GM23338 (cell line): ENCODE measurements around the gene PDE3A. TPM values are rescaled to one million over a fixed set of nuclear protein-coding genes. Genes with fewer than 3 reads are reported as not detected.

Experiments used
- ATAC-seq: fragments of 200-7000 bp; cut with Tn5 transposase; 3 replicates; pipeline ENCODE4 v1.9.1; 2020
- DNase-seq: peaks from one replicate; pipeline ENCODE4 v3.0.0-alpha.2; 2015; ENCODE audit warnings: low spot score
- H2AFZ ChIP-seq: fragments of 200-600 bp; sonication (generic); 2 replicates; pipeline ENCODE4 v1.8.0; 2016; ENCODE audit warnings: antibody characterized with exemption, mild to moderate bottlenecking, moderate library complexity
- H3F3A ChIP-seq: fragments of 200-600 bp; sonication (generic); replicated peaks from 2 replicates; pipeline ENCODE4 v1.8.0; 2017; ENCODE audit warnings: antibody characterized with exemption, mixed run types, low read depth
- H3K27ac ChIP-seq: fragments of 200-600 bp; sonication (generic); 2 replicates; pipeline ENCODE4 v1.6.1; 2016; ENCODE audit warnings: low read depth
- H3K27me3 ChIP-seq: fragments of 200-600 bp; sonication (generic); 2 replicates; pipeline ENCODE4 v1.8.0; 2016; ENCODE audit warnings: mild to moderate bottlenecking, mixed run types, moderate library complexity; ENCODE audit not compliant: insufficient read depth
- H3K36me3 ChIP-seq: fragments of 200-600 bp; sonication (generic); 2 replicates; pipeline ENCODE4 v1.8.0; 2016; ENCODE audit warnings: mild to moderate bottlenecking; ENCODE audit not compliant: insufficient read depth
- H3K4me1 ChIP-seq: fragments of 200-600 bp; sonication (generic); 2 replicates; pipeline ENCODE4 v1.8.0; 2016; ENCODE audit warnings: mild to moderate bottlenecking, moderate library complexity; ENCODE audit not compliant: insufficient read depth
- H3K4me2 ChIP-seq: fragments of 200-600 bp; sonication (generic); 2 replicates; pipeline ENCODE4 v1.7.1; 2017; ENCODE audit warnings: mixed run types
- H3K4me3 ChIP-seq: fragments of 200-600 bp; sonication (generic); 2 replicates; pipeline ENCODE4 v1.6.1; 2016; ENCODE audit warnings: mixed run types
- H3K79me2 ChIP-seq: fragments of 200-600 bp; sonication (generic); replicated peaks from 2 replicates; pipeline ENCODE4 v1.8.0; 2017; ENCODE audit warnings: mild to moderate bottlenecking; ENCODE audit not compliant: insufficient read depth
- H3K9me2 ChIP-seq: fragments of 200-600 bp; sonication (generic); 2 replicates; pipeline ENCODE4 v1.8.0; 2017; ENCODE audit not compliant: insufficient read depth
- H4K20me1 ChIP-seq: fragments of 200-600 bp; sonication (generic); replicated peaks from 2 replicates; pipeline ENCODE4 v1.8.0; 2017; ENCODE audit warnings: mild to moderate bottlenecking; ENCODE audit not compliant: insufficient read depth
- H3K27ac Mint-ChIP-seq: 2 replicates; pipeline ENCODE4 v1.8.0; 2020; ENCODE audit warnings: inconsistent platforms, mild to moderate bottlenecking, moderate library complexity, mixed read lengths
- H3K27me3 Mint-ChIP-seq: 3 replicates; pipeline ENCODE4 v1.8.0; 2022; ENCODE audit warnings: low read depth, mild to moderate bottlenecking, moderate library complexity, mixed read lengths, inconsistent platforms; ENCODE audit not compliant: insufficient read depth, poor library complexity
- H3K36me3 Mint-ChIP-seq: 3 replicates; pipeline ENCODE4 v1.8.0; 2021; ENCODE audit warnings: low read depth, mild to moderate bottlenecking, inconsistent platforms, moderate library complexity, mixed read lengths
- H3K4me1 Mint-ChIP-seq: 3 replicates; pipeline ENCODE4 v1.8.0; 2020; ENCODE audit warnings: mild to moderate bottlenecking, inconsistent platforms, mixed read lengths
- H3K4me3 Mint-ChIP-seq: 3 replicates; pipeline ENCODE4 v1.8.0; 2021; ENCODE audit warnings: moderate library complexity, mild to moderate bottlenecking, inconsistent platforms, mixed read lengths
- H3K9me3 Mint-ChIP-seq: 3 replicates; pipeline ENCODE4 v1.8.0; 2020; ENCODE audit warnings: moderate library complexity, mild to moderate bottlenecking, inconsistent platforms, mixed read lengths
- CREB1 ChIP-seq: fragments of 250-450 bp; sonication (Bioruptor Pico); IDR thresholded peaks from 2 replicates; pipeline ENCODE4 v1.5.0; 2020; ENCODE audit warnings: low read depth, mild to moderate bottlenecking, moderate library complexity
- JUNB ChIP-seq: IDR thresholded peaks from one replicate; pipeline ENCODE4 v1.6.1; 2016; ENCODE audit warnings: antibody characterized with exemption; ENCODE audit not compliant: unreplicated experiment
- NANOG ChIP-seq: IDR thresholded peaks from 2 replicates; pipeline ENCODE4 v1.6.1; 2016; ENCODE audit warnings: antibody characterized with exemption, borderline replicate concordance
- STAT1 ChIP-seq: IDR thresholded peaks from one replicate; pipeline ENCODE4 v1.6.1; 2016; ENCODE audit warnings: antibody characterized with exemption; ENCODE audit not compliant: unreplicated experiment
- ZNF114 ChIP-seq: fragments of 250-450 bp; sonication (Bioruptor Pico); IDR thresholded peaks from 2 replicates; pipeline ENCODE4 v1.5.0; 2020; ENCODE audit warnings: mild to moderate bottlenecking, moderate library complexity
- ZNF331 ChIP-seq: fragments of 250-450 bp; sonication (Bioruptor Pico); IDR thresholded peaks from 2 replicates; pipeline ENCODE4 v1.5.0; 2020; ENCODE audit warnings: low read depth, mild to moderate bottlenecking, moderate library complexity
- polyA plus RNA-seq: library from polyadenylated mRNA; unstranded; fragments of >200 nt; fragmentation: Nextera tagmentation; extraction: Ambion mirVana; gene quantifications from 2 replicates; pipeline ENCODE4 v1.2.1, GENCODE V29; 2016
- total RNA-seq: library from RNA; depleted of rRNA; stranded (reverse); fragments of >200 nt; shearing (Covaris generic); gene quantifications from 2 replicates; pipeline ENCODE4 v1.2.3, GENCODE V29; 2014
- TF ChIP-seq, protein P1 (sequence below), 2 experiments: fragments of 200-600 bp in 1 of 2; sonication (generic) in 1 of 2; conservative IDR thresholded peaks; 2 replicates each; pipeline versions ENCODE4 v1.5.1 to v1.6.1; 2016 to 2017; ENCODE audit warnings: antibody characterized with exemption in 2 of 2, low read depth in 2 of 2, mild to moderate bottlenecking in 2 of 2, moderate library complexity in 1 of 2
- TF ChIP-seq, protein P2 (sequence below): IDR thresholded peaks from 2 replicates; pipeline ENCODE4 v1.6.1; 2016; ENCODE audit warnings: antibody characterized with exemption

Gene PDE3A
- total and polyA plus RNA-seq, 2 experiments from 2014 or later, result 2.7 to 9.2 TPM

DNA sequence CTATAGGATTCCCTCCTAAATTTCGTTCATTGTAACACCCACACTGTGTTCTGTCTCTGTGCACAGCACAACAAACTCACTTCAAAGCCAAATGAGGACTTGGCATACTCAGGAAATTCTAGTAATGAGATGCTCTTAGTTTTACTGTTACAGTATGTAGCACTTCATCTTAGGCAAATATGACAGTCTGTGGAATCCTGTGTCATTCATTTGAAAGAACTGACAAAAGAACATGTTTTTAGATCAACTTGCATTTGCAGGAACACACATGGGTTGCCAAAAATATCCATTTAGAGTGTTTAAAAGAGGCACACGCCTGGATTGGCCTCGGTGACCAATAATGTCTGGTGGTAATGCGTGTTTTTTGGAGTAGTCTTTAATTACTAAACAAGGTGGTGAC, 56.5 kb downstream of the PDE3A start:
- H3K4me3 Mint-ChIP-seq, result no peak overlapping the region
- no peak for DNase-seq
- Histone ChIP-seq H3K9me2 (no peaks in the 10 kb centered on the region), H3K4me1 (peaks cover 16% of the 10 kb centered on the region), H3K27me3 (no peaks in the 10 kb centered on the region), H3K4me2 (no peak overlapping the region), H2AFZ (no peak overlapping the region), H4K20me1 (no peaks in the 10 kb centered on the region), H3K79me2 (no peaks in the 10 kb centered on the region), H3K36me3 (no peaks in the 10 kb centered on the region), H3K27ac (no peak overlapping the region), H3F3A (no peaks in the 10 kb centered on the region), H3K4me3 (no peak overlapping the region)
- H3K9me3 Mint-ChIP-seq, result no peaks in the 10 kb centered on the region
- no peaks in the 10 kb centered on the region for H3K27me3 Mint-ChIP-seq
- H3K27ac Mint-ChIP-seq, result no peak overlapping the region
- ATAC-seq, result no peak
- peaks cover 36% of the 10 kb centered on the region for H3K4me1 Mint-ChIP-seq
- TF ChIP-seq ZNF114 (CRISPR knock-in tag) (no peak), NANOG (no peak), CREB1 (CRISPR knock-in tag) (no peak), JUNB (no peak)
- TF ChIP-seq, protein P1, sequence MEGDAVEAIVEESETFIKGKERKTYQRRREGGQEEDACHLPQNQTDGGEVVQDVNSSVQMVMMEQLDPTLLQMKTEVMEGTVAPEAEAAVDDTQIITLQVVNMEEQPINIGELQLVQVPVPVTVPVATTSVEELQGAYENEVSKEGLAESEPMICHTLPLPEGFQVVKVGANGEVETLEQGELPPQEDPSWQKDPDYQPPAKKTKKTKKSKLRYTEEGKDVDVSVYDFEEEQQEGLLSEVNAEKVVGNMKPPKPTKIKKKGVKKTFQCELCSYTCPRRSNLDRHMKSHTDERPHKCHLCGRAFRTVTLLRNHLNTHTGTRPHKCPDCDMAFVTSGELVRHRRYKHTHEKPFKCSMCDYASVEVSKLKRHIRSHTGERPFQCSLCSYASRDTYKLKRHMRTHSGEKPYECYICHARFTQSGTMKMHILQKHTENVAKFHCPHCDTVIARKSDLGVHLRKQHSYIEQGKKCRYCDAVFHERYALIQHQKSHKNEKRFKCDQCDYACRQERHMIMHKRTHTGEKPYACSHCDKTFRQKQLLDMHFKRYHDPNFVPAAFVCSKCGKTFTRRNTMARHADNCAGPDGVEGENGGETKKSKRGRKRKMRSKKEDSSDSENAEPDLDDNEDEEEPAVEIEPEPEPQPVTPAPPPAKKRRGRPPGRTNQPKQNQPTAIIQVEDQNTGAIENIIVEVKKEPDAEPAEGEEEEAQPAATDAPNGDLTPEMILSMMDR (conservative IDR thresholded peaks at IDR 0.05; ENCODE audit: low read depth in 2 of 2), result no peak
- no peaks in the 10 kb centered on the region for H3K36me3 Mint-ChIP-seq

DNA sequence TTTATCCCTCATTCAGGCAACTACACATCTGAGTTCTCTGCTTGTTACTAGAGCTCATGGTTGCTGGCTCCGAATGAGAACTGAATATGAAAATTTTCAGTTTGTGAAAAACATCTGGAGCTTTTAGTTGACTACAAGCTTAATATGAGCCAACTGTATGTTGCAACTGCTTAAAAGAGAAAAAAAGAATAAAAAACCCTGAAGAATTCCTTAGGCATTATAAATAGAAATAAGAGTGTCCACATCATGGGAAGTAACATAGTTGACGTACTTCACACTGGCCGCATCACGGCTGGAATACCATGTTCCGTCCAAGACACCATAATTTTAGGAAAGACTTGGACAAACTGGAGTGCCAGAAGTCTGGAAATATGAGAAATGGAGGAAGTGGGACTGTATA, 57.9 kb downstream of the PDE3A start:
- no peaks in the 10 kb centered on the region for H3K36me3 Mint-ChIP-seq
- H3K4me3 Mint-ChIP-seq, result no peak overlapping the region
- DNase-seq (no peak), ATAC-seq (no peak)
- H3K27me3 Mint-ChIP-seq, result no peaks in the 10 kb centered on the region
- peaks cover 30% of the 10 kb centered on the region for H3K4me1 ChIP-seq
- H3K4me1 Mint-ChIP-seq, result peaks cover 47% of the 10 kb centered on the region
- no peaks in the 10 kb centered on the region for H3K36me3 ChIP-seq
- H3K27me3 ChIP-seq, result no peaks in the 10 kb centered on the region
- H3K27ac ChIP-seq, result no peak overlapping the region
- H3K4me2 ChIP-seq, result no peak overlapping the region
- H4K20me1 ChIP-seq, result no peaks in the 10 kb centered on the region
- no peak overlapping the region for H2AFZ ChIP-seq
- H3K79me2 ChIP-seq, result no peaks in the 10 kb centered on the region
- no peak overlapping the region for H3K4me3 ChIP-seq
- no peaks in the 10 kb centered on the region for H3F3A ChIP-seq
- no peaks in the 10 kb centered on the region for H3K9me3 Mint-ChIP-seq
- H3K27ac Mint-ChIP-seq, result no peak overlapping the region
- TF ChIP-seq, protein P2, sequence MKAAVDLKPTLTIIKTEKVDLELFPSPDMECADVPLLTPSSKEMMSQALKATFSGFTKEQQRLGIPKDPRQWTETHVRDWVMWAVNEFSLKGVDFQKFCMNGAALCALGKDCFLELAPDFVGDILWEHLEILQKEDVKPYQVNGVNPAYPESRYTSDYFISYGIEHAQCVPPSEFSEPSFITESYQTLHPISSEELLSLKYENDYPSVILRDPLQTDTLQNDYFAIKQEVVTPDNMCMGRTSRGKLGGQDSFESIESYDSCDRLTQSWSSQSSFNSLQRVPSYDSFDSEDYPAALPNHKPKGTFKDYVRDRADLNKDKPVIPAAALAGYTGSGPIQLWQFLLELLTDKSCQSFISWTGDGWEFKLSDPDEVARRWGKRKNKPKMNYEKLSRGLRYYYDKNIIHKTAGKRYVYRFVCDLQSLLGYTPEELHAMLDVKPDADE, result no peak
- TF ChIP-seq NANOG, result no peak
- no peak for TF ChIP-seq CREB1 (CRISPR knock-in tag)
- no peaks in the 10 kb centered on the region for H3K9me2 ChIP-seq

DNA sequence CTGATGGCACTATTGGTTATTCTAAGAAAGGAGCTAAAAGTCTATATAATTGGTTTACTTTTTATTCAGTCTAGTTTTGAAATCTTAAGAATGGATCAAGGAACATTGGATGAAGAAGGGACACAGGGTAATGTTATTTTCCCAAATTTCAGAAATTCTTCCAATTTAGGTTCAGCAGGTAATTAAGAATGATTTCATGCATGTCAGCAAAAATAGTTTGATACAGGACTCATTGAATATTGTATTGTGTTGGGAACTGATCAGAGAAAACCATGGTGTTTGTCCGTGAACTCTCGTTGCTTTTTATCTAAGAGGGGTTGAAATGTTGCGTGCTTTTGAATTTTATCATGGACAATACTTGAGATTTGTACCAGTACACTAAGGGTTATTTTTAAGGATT, 58.6 kb downstream of the PDE3A start:
- H3K79me2 ChIP-seq, result no peaks in the 10 kb centered on the region
- DNase-seq, result no peak

More for the DNA sequence above, 58.6 kb downstream of the PDE3A start:
- no peaks in the 10 kb centered on the region for H3K27me3 Mint-ChIP-seq
- peaks cover 49% of the 10 kb centered on the region for H3K4me1 Mint-ChIP-seq
- no peaks in the 10 kb centered on the region for H3K9me2 ChIP-seq
- no peaks in the 10 kb centered on the region for H4K20me1 ChIP-seq
- H3K27ac Mint-ChIP-seq, result no peak overlapping the region
- peaks cover 37% of the 10 kb centered on the region for H3K4me1 ChIP-seq
- H3K4me2 ChIP-seq, result no peak overlapping the region
- no peaks in the 10 kb centered on the region for H3F3A ChIP-seq
- H2AFZ ChIP-seq, result no peak overlapping the region
- H3K4me3 ChIP-seq, result no peak overlapping the region
- TF ChIP-seq ZNF331 (no peak), STAT1 (no peak), JUNB (no peak)
- ATAC-seq, result no peak
- no peaks in the 10 kb centered on the region for H3K36me3 Mint-ChIP-seq
- H3K36me3 ChIP-seq, result no peaks in the 10 kb centered on the region
- H3K27me3 ChIP-seq, result no peaks in the 10 kb centered on the region
- no peak overlapping the region for H3K4me3 Mint-ChIP-seq
- H3K9me3 Mint-ChIP-seq, result no peaks in the 10 kb centered on the region
- H3K27ac ChIP-seq, result no peak overlapping the region
